Activated CD8-positive, alpha-beta memory T cell treated with anti-CD3 and anti-CD28 coated beads, Interleukin-2, amount 50 U/mL, for 48 hours (primary cell): ENCODE results near the gene MDFI.

Source experiments
- DNase-seq: peaks from one replicate; pipeline ENCODE4 v3.0.0-alpha.2; 2020

Gene MDFI, protein sequence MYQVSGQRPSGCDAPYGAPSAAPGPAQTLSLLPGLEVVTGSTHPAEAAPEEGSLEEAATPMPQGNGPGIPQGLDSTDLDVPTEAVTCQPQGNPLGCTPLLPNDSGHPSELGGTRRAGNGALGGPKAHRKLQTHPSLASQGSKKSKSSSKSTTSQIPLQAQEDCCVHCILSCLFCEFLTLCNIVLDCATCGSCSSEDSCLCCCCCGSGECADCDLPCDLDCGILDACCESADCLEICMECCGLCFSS

DNA sequence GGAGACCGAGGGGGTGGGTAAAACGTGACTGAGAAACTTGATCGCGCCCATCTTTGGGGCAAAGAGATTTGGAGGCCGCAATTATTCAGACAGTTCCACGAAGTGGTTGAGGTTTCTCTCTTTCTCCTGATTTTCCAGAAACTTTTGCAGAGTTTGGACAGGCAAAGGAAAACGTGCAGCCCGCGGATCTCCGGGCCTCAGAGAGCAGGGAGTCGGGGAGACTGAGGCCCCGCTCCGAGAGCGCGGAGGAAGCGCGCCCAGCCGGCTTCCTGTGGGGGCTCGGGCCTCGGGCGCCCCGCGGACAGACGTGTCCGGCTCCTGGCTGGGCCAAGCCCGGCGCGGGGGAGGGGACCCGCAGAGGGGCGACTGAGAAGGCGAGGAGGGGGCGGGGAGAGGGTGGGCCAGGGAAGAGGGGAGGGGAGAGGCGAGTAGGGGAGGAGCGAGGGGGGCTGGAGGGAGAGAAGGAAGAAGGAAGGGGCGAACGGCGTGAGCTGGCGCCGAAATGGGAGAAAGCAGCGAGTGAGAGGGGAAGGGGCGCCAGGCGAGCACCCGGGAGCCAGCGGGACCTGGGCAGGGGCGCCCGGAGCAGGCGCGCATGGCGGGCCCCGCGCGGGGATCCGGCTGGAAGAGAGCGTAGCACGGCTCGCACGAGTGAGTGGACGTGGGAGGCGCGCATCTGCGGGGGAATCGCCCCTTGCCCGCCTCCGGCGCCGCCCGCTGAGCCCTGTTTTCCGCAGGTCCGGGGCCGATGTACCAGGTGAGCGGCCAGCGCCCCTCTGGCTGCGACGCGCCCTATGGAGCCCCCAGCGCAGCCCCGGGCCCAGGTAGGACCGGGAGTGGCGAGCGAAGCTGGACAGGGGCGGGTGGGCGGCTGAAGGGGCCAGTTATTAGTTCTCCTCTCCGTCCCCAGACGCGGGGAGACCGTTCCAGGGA lies at the start of gene MDFI:
TSS of gene MDFI (plus strand) at position 467 of the 933 bp plus-strand sequence. CDS start at position 749, 282 bp downstream.
- no peak for DNase-seq

DNA sequence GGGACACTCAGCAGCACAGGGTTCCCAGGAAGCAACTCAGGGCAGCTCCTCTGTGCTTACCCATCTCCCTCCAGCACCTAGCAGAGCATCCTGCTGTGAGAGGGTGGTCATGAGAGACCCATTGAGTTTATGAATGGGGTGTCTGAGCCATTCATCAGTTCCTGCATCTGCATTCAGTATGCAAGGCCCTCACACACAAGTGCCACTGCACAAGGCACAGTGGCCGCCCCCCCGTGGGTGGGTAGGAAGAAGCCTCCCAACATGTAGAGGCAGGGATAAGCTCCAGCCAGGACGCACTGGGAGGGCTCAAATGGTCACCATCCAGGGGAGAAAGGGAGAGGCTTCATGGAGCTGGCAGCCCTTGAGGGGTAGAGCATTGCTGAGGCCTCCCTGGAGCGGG lies 49.0 kb upstream of the MDFI start:
- no peak for DNase-seq

DNA sequence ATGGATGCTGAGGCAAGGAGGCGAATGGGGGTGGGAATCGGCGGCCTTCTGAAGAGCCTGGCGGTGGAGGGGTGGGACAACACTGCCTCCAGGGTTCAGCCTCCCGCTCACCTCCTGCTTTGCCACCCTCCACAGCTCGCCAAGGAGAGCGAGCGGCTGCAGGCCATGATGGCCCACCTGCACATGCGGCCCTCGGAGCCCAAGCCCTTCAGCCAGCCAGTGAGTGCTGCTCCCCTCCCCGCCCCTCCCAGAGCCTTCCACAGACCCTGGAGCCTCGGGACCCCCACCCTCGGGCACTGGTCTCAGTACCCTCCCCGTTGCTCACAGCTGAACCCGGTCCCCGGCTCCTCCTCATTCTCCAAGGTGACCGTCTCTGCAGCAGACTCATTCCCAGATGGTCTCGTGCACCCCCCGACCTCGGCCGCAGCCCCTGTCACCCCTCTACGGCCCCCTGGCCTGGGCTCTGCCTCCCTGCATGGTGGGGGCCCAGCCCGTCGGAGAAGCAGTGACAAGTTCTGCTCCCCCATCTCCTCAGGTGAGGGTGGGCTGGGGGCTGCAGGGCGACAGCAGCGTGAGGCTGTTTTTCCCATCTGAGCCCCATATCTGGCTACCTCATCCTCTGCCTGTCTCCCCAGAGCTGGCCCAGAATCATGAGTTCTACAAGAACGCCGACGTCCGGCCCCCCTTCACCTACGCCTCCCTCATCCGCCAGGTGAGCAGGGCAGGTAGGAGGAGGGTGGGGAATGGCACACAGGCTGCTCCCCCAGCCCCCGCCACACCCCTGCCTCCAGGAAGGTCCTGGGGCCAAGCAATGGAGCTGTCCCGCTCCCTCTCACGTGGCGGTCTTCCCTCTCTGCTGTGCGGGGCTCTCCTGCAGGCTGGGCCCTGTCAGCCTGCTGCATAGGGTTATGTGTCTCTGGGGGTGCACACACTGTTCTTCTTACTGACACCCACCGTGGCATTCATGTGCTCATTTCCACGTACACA lies 48.3 kb upstream of the MDFI start:
- no peak for DNase-seq

DNA sequence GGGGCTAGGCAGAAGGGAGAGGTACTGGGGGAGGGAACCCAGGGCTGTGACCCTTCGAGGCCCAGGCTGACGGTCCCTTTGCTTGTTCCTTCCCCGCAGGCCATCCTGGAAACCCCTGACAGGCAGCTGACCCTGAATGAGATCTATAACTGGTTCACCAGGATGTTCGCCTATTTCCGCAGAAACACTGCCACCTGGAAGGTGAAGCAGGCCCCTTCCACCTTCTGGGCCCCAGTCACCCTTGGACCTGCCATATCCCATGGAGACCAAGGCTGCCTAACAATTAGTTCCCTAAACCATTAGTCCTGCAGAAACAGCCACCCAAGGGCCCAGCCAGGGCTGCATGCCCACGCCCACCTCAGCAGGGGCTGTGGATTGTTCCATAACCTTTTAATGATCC lies 47.1 kb upstream of the MDFI start:
- DNase-seq = no peak

DNA sequence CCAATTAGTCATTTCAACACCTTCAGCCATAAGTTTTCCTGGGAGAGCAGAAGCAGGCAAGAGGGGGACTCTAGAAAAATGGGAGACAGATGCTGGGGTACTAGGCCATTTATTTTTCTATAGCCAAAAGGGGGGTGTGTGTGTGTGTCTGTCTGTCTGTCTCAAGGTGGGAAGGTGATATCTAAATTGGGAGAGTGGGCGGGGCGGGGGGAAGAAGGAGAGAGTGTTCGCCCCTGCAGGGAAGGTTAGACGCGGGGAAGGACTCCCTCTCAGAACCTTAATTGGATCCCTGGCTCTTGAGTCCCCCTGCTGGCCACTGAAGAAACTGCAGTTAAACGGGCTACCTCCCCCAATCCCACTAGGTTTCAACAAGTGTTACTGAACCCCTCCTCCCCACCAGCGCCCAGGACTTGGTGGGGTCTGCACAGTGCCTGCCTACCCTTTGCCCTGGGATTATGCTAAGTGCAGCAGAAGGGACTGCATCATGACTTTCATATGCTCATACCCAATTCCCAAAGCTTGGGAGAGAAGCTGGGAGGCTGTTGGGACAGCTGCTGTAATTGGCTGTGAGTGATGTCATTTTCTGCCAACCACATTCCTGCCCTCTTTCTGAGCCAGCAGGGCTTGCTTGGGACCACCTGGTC lies 46.3 kb upstream of the MDFI start:
- DNase-seq = peak; percentile 92

DNA sequence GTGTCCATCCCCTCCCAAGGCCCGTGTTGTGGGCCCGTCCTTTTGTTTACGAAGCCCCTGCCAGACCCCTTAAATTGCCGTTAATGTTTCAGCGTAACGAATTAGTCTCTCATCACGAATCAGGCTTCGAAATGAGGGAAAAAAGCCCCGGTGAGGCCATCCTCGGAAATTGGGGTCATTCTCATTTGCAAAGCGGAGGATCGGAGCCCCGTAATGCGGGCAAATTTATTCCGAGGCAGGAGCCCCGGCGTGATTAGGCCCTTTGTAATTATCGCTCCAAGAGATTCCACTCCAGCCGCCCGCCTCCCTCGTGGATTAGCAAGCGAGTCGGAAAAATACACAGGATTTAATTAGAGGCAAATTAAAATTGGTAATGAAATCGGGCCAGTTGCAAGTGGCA lies 44.9 kb upstream of the MDFI start:
- no peak for DNase-seq

DNA sequence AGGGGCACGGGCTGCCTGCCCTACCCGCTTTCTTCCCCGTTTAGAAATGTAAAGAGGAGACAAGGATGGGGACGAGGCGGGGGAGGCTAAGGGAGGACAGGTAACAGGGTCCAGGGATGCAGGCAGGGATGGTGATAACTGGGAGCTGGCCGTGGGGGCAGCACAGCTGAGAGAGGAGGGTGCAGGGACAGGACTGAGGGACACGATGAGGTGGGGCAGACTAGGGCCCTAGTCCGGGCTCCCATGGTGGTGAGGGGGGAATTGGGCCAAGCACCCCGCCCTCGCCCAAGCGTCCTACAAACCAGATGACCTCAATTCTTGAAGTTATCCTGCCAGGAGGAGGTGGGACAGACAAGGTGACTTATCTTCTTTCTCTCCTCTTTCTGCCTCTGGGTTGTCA lies 44.4 kb upstream of the MDFI start:
- DNase-seq = no peak

DNA sequence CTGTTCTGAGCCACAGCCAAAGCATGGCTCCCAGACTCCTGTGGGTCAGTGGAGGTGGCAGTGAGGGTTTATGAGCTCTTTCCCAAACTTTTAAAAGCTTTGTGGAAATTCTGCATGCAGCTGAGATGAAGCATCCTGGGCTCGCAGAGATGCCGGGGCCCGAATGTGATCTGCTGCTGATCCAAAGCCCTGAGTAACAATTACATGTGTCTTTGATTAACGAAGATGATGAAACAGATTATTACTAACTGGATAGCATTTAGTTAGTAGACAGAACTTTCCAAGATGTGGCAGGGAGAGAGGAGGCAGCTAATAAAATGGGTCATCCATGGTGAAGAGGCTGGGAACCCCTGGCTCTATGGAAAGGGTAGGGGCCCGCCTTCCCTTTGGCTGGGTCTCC lies 43.9 kb upstream of the MDFI start:
- DNase-seq = no peak

DNA sequence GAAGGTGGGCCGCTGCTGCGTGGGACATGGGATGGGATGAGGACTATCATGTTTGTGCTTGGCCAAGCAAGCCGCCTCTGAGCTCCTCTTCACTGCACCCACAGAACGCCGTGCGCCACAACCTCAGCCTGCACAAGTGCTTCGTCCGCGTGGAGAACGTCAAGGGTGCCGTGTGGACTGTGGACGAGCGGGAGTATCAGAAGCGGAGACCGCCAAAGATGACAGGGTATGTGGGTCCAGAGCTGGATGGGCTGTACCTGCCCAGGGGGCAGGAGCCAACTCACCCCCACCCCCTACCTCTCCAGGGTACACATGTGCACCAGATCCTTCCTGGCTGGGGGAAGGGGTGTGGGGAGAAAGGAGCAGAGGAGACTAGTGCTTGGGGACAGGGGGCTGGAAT lies 43.5 kb upstream of the MDFI start:
- no peak for DNase-seq

DNA sequence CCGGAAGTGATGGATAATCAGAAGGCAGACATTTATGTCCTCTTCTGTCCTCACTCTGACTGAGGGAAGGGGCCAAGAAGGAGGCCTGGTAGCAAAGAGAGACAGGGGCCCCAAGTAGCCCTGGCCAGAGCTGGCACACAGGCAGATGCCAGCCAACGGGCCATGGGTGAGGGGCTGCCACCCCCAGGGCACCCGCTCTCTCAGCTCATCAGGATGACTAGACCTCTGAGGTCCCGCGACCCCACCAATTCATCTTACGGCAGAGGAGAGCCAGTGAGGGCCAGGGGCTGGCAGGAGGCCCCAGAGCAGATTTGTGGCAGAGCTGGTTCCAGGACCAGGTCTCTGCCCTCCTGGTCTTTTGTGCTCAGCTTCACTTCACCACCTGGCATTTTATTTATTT lies 43.1 kb upstream of the MDFI start:
- DNase-seq = no peak

DNA sequence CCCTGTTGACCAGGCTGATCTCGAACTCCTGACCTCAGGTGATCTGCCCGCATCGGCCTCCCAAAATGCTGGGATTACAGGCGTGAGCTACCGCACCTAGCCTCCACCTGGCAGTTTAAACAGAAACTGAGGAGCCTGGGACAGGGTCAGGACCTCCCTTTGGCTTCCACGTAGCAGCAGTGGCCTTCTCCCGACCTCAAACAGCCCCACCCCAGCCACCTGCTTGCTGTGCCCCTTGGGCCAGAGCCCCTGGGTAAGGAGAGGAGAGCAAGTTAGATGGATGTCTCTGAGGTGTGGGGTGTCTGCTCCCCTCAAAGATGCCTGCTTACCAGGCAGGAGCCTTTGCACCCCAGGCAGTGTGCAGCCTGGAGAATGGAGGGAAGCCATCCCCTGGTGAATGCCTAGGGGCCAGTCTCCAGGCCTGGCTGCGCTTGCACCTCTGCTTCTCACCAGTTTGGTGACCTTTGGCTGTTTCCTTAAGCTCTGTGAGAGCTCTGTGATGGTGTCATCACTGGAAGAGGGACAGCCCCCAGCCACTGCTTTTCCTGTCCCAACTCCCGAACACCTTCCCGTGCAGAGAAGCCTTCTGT lies 42.1 kb upstream of the MDFI start:
- DNase-seq = no peak

DNA sequence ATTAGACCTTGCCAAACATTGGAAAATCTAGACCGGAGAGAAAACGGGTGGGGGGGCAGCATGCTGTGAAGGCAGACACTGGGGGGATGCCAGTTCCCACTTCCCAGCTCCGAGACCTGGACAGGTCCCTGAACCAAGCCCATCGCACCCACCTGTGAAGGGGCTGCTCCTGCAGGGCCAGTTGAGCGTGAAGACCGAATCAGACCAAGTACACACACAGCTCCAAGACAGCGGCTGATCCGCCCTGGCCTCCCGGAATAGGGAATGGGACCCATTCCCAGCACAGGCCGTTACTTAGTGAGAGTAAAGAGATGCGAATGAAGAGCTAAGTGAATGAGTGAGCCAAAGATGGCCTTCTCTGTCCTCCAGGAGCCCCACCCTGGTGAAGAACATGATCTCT lies 41.5 kb upstream of the MDFI start:
- DNase-seq = no peak

DNA sequence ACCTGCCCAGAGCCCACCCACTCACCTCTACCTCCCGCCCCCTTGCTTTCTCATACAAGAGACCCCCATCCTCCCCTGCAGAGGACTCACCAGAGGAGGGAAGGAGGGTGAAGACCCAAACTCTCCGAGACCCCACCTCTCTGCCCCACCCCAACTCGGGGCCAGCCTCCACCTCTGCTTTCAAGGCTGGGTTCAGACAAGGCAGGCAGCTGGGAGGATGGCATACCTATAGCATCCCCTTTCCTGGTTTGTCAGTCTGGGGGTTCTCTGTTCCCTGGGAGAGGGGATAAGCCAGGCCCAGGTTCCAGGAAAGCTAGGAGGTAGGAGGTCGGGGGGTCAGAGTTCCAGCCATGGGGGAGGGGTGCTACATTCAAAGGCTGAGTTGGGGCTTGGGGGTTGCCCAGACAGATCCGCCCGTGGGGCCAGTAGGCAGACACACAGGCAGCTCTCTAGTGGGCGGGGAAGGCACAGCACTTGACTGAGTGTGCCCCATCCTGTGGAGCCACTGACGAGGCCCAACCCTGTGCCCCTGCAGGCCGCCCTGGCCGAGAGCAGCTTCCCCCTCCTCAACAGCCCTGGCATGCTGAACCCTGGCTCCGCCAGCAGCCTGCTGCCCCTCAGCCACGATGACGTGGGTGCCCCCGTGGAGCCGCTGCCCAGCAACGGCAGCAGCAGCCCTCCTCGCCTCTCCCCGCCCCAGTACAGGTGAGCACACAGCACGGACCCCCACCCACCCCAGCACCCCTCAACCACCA lies 40.8 kb upstream of the MDFI start:
- no peak for DNase-seq

DNA sequence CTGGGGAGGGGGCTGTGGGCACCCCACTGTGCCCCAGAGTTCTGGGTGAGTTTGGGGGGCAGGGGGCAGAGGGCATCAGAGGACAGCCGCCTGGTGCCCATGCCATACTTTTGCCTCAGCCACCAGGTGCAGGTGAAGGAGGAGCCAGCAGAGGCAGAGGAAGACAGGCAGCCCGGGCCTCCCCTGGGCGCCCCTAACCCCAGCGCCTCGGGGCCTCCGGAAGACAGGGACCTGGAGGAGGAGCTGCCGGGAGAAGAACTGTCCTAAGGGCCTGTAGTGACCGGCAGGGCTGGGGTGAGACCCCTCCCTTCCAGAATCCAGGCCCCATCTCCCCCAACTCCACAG lies 39.6 kb upstream of the MDFI start:
- no peak for DNase-seq

DNA sequence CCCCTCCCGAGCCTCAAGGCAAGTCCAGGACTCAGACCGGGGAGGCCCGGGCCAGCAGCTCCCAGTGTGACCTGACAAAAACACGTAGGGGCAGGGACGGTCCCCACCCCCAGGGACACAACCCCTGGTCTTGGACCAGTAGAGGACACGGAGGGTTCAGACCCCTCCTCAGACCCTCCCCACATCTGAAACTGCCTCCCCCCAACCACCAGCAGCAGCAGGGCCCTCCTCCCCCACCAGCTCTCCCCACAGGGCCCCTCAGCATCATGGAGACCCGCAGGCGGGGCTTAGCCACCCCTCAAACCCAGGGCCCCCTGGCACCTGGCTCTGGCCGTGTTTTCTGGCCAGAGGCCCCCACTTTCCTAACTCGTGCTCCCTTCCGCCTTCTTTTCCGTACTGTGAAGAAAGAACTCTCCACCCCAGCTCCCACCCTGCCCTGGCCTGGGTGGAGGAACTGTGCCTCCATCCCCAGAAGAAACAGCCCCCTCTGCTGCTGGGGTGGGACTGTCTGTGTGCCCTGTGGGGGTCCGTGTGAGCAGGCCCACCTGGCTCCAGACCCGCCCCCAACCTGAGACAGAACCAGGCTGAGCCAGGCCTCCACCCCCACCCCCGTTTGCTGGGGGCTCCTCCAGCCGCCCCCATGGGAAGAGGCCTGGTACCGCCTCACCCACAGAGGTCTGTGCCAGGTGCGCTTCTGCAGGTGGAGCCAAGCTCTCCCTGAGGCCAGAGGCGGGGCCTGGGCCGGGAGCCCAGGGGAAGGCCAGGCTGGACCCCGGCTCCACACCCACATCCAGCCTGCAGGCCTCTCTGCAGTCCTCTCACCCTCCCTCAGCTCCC lies 39.0 kb upstream of the MDFI start:
- DNase-seq = no peak

DNA sequence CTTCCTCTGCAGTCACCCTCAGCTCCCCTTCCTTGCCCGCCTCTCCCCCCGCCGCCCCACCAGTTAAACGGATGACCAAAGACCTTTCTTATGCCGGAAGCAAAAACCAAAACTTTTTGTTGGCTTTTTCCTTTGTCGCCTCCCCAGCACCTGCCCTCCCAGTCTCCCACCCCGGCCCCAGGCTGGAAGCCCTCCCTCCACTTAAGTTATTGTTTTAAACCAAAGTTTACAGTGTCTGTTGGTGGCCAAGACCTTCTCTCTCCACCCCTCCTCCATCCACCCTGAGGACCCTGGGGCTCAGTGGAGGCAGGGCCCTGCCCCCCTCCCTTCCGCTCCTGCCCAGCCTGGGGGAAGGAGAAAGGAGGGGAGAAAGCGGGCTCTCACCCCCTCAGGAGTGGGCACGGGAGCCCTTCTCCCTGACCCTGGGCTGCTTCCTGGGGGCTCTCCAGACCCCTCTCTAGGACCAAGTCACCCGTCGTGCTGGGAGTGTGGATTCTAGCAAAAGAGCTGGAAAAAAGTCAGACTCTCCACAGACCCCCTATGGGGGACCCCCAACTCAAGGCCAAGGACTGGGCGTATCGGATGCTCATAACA lies 38.3 kb upstream of the MDFI start:
- no peak for DNase-seq

DNA sequence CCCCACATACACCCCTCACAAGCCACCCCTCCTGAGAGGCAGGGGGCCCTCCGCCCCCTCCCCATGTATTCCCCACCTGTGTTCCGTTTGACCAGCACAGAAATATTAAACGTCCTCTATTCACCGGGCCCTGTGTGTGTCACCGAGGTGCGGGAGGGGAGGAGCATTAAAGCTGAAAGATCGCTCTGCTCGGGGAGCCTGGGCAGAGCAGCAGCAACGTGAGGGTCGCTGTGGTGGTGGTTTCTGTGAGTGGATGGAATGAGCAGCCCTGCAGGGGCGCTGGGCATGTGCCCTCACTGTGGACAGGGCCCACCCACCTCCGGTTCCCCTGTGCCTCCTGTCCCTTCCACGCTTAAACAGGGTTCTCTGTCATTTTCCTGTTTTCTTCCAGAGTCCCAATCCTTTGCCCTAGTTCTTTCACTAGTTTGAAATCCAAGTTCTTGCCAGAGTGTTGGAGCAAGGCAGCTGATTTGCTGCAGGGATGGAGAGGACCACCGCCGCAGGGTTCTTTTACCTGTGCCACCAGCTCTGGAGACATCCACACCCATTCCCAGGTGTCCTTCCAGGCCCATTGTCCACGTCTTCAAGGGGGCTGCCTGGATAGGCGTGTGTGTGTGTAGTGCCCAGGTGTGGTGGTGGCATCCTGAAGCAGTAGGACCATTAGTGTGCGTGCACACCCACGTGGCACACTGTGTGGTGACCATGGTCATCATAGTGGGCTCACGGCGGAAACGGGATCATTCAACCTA lies 37.6 kb upstream of the MDFI start:
- DNase-seq = no peak

DNA sequence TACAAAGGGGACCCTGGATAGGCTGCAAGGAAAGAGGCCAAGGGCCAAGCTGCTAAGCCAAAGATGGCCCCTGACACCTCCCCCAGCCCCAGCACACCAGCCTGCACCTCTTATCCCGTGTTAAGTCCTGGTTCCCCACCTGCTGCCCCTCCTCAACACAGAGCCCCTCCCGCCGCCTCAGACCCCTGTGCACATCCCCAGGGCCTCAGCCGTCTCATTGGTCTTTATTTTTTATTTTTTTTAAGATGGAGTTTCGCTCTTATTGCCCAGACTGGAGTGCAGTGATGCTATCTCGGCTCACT lies 37.1 kb upstream of the MDFI start:
- no peak for DNase-seq

DNA sequence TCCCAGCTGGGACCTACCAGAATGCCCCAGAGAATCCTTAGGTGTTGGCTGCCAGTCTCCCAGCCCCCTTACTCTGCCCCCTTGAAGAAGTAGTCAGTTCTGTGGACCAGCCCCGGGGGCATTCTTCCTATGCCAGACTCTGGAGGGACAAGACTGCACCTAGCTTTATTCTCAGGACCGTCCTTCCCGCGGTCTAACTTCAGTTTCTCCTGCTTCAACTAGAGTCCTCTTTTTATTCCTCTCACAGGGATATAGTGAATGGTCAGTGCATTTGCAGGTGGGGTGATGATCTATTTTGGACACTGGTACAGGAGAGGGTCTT lies 35.9 kb upstream of the MDFI start:
- no peak for DNase-seq
